Mesenchymal stem cell (in vitro differentiated cells and primary cell): ENCODE results near the gene MGAT3.

Source experiments
- DNase-seq: peaks from one replicate; pipeline ENCODE4 v3.0.0-alpha.2; 2013
- H2AFZ ChIP-seq: one replicate; pipeline ENCODE4 v1.6.1; 2013; ENCODE audit warnings: low read depth, mild to moderate bottlenecking, control low read depth, inconsistent platforms, low read length, moderate library complexity
- H2AK5ac ChIP-seq: 2 replicates; pipeline ENCODE4 v1.6.1; 2013; ENCODE audit warnings: low read length, moderate library complexity, mild to moderate bottlenecking, inconsistent platforms; ENCODE audit not compliant: severe bottlenecking
- H2BK120ac ChIP-seq: one replicate; pipeline ENCODE4 v1.6.1; 2013; ENCODE audit warnings: low read depth, mild to moderate bottlenecking, inconsistent platforms, low read length, moderate library complexity
- H2BK12ac ChIP-seq, 2 experiments: one replicate each; pipeline ENCODE4 v1.6.1; 2013; ENCODE audit warnings: inconsistent platforms in 2 of 2, low read length in 2 of 2, mild to moderate bottlenecking in 2 of 2, moderate library complexity in 2 of 2, control low read depth in 1 of 2
- H2BK15ac ChIP-seq: one replicate; pipeline ENCODE4 v1.6.1; 2013; ENCODE audit warnings: mild to moderate bottlenecking, low read depth, inconsistent platforms; ENCODE audit not compliant: poor library complexity, severe bottlenecking
- H2BK5ac ChIP-seq: 2 replicates; pipeline ENCODE4 v1.6.1; 2013; ENCODE audit warnings: low read depth, mild to moderate bottlenecking, low read length, control low read depth, inconsistent platforms; ENCODE audit not compliant: poor library complexity, severe bottlenecking
- H3K14ac ChIP-seq, 2 experiments: one replicate each; pipeline ENCODE4 v1.6.1; 2013; ENCODE audit warnings: inconsistent platforms in 2 of 2, low read length in 2 of 2, control low read depth in 1 of 2, mild to moderate bottlenecking in 1 of 2, moderate library complexity in 1 of 2
- H3K18ac ChIP-seq, 2 experiments: one replicate each; pipeline ENCODE4 v1.6.1; 2013; ENCODE audit warnings: inconsistent platforms in 2 of 2, low read length in 2 of 2, control low read depth in 1 of 2, low read depth in 1 of 2, mild to moderate bottlenecking in 1 of 2
- H3K23ac ChIP-seq, 2 experiments: one replicate each; pipeline ENCODE4 v1.6.1; 2013; ENCODE audit warnings: inconsistent platforms in 2 of 2, low read length in 2 of 2, mild to moderate bottlenecking in 2 of 2, moderate library complexity in 2 of 2, control low read depth in 1 of 2
- H3K27ac ChIP-seq: 2 replicates; pipeline ENCODE4 v1.5.1; 2013; ENCODE audit warnings: mild to moderate bottlenecking, moderate library complexity, low read length, control low read depth, inconsistent platforms; ENCODE audit not compliant: poor library complexity, severe bottlenecking
- H3K27me3 ChIP-seq, 2 experiments: 2 replicates each; pipeline versions ENCODE4 v1.6.1 to v1.7.0; 2013; ENCODE audit warnings: low read length in 2 of 2, mild to moderate bottlenecking in 2 of 2, moderate library complexity in 2 of 2, control low read depth in 1 of 2, inconsistent platforms in 1 of 2; ENCODE audit not compliant: control insufficient read depth in 1 of 2, insufficient read depth in 1 of 2
- H3K36me3 ChIP-seq, 2 experiments: 2 replicates each; pipeline versions ENCODE4 v1.6.1 to v1.7.0; 2013; ENCODE audit warnings: low read length in 2 of 2, control low read depth in 1 of 2, inconsistent platforms in 1 of 2, low read depth in 1 of 2, mild to moderate bottlenecking in 1 of 2; ENCODE audit not compliant: insufficient read depth in 2 of 2, control insufficient read depth in 1 of 2
- H3K4ac ChIP-seq, 2 experiments: one replicate each; pipeline ENCODE4 v1.6.1; 2013; ENCODE audit warnings: inconsistent platforms in 2 of 2, low read length in 2 of 2, mild to moderate bottlenecking in 2 of 2, moderate library complexity in 2 of 2, control low read depth in 1 of 2, low read depth in 1 of 2
- H3K4me1 ChIP-seq: 2 replicates; pipeline ENCODE4 v1.6.1; 2013; ENCODE audit warnings: low read depth, low read length, control low read depth; ENCODE audit not compliant: control insufficient read depth, insufficient read depth
- H3K4me2 ChIP-seq: 2 replicates; pipeline ENCODE4 v1.6.1; 2013; ENCODE audit warnings: low read length, mild to moderate bottlenecking, inconsistent platforms; ENCODE audit not compliant: poor library complexity, severe bottlenecking
- H3K4me3 ChIP-seq, 2 experiments: 2 replicates each; pipeline versions ENCODE4 v1.5.1 to v1.7.0; 2013; ENCODE audit warnings: low read length in 2 of 2, mild to moderate bottlenecking in 2 of 2, control low read depth in 1 of 2, low read depth in 1 of 2; ENCODE audit not compliant: insufficient read depth in 1 of 2
- H3K79me1 ChIP-seq: replicated peaks from 2 replicates; pipeline ENCODE4 v1.6.1; 2013; ENCODE audit warnings: mild to moderate bottlenecking, control low read depth, low read length, inconsistent platforms; ENCODE audit not compliant: poor library complexity, severe bottlenecking
- H3K9ac ChIP-seq: 2 replicates; pipeline ENCODE4 v1.7.0; 2013; ENCODE audit warnings: mild to moderate bottlenecking, low read length, moderate library complexity
- H3K9me3 ChIP-seq: 2 replicates; pipeline ENCODE4 v1.7.0; 2013; ENCODE audit warnings: mild to moderate bottlenecking, low read length; ENCODE audit not compliant: control insufficient read depth
- H4K8ac ChIP-seq: one replicate; pipeline ENCODE4 v1.6.1; 2013; ENCODE audit warnings: inconsistent platforms, mild to moderate bottlenecking, low read length, moderate library complexity
- H4K91ac ChIP-seq: one replicate; pipeline ENCODE4 v1.6.1; 2013; ENCODE audit warnings: mild to moderate bottlenecking, low read length, inconsistent platforms
- whole genome bisulfite sequencing: methylation state at CpG from one replicate; pipeline ENCODE4 v1.1.7; 2013; ENCODE audit warnings: mixed read lengths; 5-methylcytosine and 5-hydroxymethylcytosine counted together

Gene MGAT3

DNA sequence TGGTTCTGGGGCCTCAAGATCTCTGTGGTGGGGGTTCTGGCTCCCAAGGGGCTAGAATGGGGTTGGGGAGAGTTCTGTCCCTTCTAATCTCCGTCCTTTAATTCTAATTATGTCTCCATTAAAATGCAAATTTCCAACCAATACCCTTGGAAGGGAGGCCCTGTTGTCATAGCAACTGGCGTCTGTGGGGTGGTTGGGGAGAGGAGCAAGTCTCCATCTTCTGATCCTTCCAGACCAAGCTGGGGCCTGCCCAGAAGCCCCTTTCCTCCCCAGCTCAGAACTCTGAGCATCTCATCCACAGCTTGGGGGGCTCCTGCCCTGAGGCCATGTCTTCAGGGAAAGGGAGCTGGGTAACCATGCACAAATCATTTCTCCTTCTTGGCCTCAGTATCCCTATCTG lies 81.2 kb downstream of the MGAT3 start:
- Histone ChIP-seq H3K27me3 (peaks cover 36 to 44% of the 10 kb centered on the region in 2 experiments), H3K4me3 (no peak overlapping the region), H3K27ac (no peak overlapping the region), H2BK5ac (no peak overlapping the region), H3K9me3 (no peaks in the 10 kb centered on the region), H3K36me3 (no peaks in the 10 kb centered on the region), H3K79me1 (no peaks in the 10 kb centered on the region), H2AFZ (no peak overlapping the region), H4K8ac (no peak overlapping the region), H3K9ac (no peak overlapping the region), H3K4me2 (no peak overlapping the region), H3K23ac (no peak overlapping the region), H2BK120ac (no peak overlapping the region), H3K14ac (no peak overlapping the region), H2AK5ac (no peak overlapping the region), H3K4ac (no peak overlapping the region), H2BK12ac (no peak overlapping the region), H2BK15ac (peak overlapping the region; percentile 17), H4K91ac (no peak overlapping the region), H3K4me1 (peaks cover 11% of the 10 kb centered on the region), H3K18ac (no peak overlapping the region)
- DNase-seq = no peak
- 46% methylated on average over 1 of the region's 2 CpGs for WGBS
